ENCODE data around the gene HPSE2. TPM values are rescaled to one million over a fixed set of nuclear protein-coding genes. Genes with fewer than 3 reads are reported as not detected.
"Not testable (repeated sequence)": the region's sequence is repeated elsewhere in the genome, so short reads cannot be mapped to it uniquely, and the experiment has no call there.

HPSE2 gene
- total RNA-seq, 1 donor from 2014 or later = 0.16 TPM

GRCh38 chr10:98538472-98538871 lies 697.2 kb downstream of the HPSE2 start:
- no peak for DNase-seq (ENCODE audit: low spot score)
- intact Hi-C loops (cut with DNase I) = no loop called here

DNA sequence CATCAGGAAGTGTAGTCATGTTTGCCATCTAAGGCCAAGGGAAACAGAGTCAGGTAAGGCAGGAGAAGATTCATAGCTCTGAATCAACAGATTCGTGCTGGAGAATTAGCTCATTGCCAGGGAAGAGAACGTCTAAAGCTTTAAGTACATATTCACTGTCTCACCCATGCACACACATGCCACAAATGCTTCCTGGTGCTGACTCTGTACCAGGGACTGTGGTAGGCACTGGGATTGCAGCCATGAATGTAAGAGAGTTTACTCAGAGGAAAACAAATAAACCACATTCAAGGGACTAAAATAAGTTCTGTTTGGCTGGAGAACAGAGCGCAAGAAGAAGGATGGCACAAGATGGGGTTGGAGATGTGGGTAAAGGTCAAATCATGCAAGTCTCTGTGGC lies 699.1 kb downstream of the HPSE2 start:
- no peak for DNase-seq (ENCODE audit: low spot score)
- intact Hi-C loops (cut with DNase I) = no loop called here

DNA sequence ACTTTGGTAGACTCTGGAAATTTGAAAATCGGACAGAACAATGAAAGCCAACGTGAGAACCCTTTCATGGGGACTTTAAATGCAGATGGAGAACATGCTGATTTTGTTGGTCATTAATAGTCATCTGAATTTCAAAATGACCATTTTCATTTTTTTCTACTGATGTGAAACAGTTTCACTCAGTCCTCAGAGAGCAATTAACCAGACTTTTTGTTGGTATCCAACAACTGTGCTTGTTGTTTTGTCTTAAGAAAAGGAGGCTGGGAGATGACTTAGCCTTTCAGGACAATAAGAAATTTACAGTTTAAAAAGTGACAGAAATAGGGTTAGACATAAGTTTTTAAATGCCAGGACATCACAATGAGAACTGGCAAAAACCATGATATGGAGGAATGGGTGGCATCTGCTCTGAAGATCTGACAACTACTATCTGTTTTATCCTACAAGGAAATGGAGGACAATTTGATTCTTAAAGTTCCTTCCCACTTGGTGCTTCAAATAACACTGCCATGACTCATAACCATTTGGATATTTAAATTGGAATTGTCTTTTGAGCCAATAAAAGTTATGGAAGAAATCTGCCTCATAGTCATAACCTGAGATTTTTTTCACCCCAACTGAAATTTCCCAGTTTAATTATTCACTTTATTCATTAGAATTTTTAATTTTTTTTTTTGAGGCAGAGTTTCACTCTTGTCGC lies 701.8 kb downstream of the HPSE2 start:
- intact Hi-C loops (cut with DNase I) = no loop called here
- no peak for DNase-seq (ENCODE audit: low spot score)

DNA sequence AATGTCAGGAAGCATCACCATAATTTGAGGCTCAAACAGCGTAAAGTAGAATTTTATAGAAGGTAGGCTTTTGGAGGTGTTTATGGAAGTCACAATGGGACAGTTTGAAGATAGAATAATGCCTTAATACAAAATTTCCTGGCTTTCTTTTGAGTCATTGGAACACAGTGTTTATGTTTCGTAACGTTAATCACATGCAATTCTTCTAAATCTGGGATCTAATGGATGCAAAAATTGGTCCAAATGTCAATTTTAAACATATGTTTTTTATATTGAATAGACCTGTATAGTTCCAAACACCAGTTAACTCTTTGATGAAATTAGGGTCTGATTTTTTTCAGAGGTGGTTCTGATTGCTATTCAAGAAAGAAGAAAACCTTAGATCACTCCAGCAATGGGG lies 702.4 kb downstream of the HPSE2 start:
- DNase-seq (ENCODE audit: low spot score) = no peak
- intact Hi-C loops (cut with DNase I) = no loop called here

DNA sequence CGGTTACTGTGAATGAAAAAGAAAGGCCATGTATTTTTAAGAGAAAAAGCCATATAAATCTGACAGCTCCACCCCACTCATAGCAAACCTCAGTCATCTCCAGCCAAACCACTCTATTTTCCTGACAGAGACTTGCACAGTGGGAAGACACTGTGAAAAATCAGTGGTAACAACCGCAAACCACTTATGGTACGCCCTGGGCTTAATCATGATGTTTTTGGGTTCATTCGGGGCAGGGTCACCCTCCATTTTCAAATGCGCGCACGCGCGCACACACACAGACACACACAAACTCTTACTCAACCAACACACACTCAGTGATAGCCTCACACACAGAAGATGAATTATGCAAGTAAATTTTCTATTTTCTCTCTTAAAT lies 706.9 kb downstream of the HPSE2 start:
- DNase-seq (ENCODE audit: low spot score) = no peak
- intact Hi-C loops (cut with DNase I) = no loop called here

DNA sequence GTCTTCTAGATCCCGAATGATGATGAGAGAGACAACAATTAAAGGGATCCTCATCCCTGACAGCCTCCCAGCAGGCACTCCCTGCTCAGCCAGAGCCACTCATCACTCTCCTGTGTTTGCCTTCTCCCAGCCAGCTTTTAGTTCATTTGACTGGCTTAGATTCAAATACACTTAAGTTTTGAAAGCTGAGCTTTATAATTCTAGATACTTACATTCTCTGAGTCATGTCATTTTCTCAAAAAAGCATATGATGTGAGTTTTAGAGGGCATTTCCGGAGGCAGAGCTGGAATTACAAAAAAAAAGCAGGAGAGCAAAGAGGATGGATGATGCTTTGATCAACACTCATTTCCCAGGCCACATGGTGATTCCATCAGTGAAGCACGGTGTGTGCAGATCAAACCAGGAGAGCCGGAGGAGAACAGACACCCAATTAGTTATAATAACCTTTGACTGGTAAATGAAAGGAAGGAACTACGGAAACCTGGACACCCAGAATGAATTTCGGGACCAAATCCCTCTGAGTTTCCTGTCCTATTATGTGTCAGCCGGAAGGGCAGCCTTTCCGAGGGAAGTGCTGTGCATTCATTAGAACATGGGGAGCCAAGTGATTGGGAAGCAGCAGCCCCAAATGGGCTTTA lies 707.4 kb downstream of the HPSE2 start:
- intact Hi-C loops (cut with DNase I) = no loop called here

DNA sequence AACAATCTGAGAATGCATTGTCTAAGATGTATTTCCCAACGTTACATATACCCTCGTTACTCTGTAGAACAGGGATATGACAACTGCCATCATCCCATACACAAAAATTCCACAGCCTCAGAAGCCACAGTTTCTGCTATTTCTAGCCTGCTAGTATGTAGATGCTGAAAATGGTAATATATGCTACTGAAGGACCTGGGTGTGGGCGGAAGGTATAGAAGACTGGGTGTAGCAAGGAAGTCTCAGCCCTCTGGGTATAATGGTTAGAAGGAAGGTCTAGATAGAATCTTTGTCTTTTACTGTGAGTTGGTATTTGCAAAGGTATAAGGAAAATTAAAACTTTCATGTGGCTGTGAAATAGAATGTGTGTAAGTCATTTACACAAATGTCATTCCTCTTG lies 709.7 kb downstream of the HPSE2 start:
- no peak for DNase-seq (ENCODE audit: low spot score)
- intact Hi-C loops (cut with DNase I) = no loop called here

More for the DNA sequence above, 707.4 kb downstream of the HPSE2 start:
- no peak for DNase-seq (ENCODE audit: low spot score)

GRCh38 chr10:98524124-98524523 lies 711.5 kb downstream of the HPSE2 start:
- no peak for DNase-seq (ENCODE audit: low spot score)
- intact Hi-C loops (cut with DNase I) = no loop called here

DNA sequence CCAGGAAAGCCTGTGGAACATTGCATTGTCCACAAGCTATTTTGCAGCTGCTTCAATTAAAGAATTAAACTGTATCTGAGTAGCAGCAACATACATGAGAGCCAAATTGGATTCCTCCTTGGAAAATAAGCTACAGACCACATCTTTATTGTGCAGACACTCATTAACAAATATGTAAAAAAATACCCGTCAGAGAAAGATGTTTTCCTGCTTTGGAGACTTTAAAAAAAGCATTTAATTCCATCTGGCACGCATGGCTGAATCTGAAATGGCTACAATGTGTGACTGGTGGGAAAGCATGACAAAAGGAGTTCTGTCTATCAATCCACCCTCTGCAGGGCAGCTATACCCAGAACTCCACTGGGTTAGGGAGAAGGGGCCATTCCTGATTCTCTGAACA lies 715.8 kb downstream of the HPSE2 start:
- no peak for DNase-seq (ENCODE audit: low spot score)
- intact Hi-C loops (cut with DNase I) = no loop called here

- DNase-seq (ENCODE audit: low spot score) = no peak
- intact Hi-C loops (cut with DNase I) = no loop called here
These were observed 718.0 kb downstream of the HPSE2 start for GRCh38 chr10:98517672-98518071.

DNA sequence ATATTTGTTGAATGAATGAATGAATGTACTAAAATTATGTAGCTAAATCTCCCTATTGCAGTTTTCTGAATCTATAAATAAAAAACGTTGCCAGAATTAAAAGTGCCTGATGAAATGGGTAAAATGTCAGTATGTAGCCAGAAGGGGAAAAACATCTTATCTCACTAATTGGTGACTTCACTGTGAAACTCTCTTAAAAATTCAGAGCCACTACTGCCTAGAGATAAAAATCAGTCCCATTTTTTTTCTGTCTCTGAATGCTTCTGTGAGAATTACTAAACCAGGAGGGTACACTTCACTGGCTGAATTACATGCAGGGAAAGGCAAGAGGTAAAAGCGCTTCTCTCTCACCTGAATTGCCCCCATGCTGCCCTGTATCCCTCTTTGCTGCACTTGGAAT lies 719.3 kb downstream of the HPSE2 start:
- no peak for DNase-seq (ENCODE audit: low spot score)
- intact Hi-C loops (cut with DNase I) = no loop called here

GRCh38 chr10:98513704-98514103 lies 721.9 kb downstream of the HPSE2 start:
- intact Hi-C loops (cut with DNase I) = no loop called here

DNA sequence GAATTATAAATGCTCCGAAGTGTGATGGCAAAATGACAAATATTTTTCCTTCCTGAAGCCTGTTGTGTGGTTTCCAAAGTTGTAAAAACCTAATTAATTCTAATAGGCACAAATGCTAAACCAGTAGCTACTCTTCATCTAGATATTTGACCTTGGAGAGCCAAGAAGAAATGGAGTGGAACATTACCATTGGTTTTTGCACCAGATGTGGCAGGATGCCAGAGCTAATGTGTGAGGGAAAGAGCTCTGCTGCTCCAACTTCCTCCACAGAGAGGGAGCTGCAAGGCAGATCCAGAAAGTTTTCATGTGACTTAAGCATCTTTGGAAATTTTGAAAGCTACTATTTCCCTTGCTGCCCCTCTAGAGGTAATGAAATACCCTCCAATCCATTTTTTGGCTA lies 723.8 kb downstream of the HPSE2 start:
- intact Hi-C loops (cut with DNase I) = no loop called here
- DNase-seq (ENCODE audit: low spot score) = no peak

More at GRCh38 chr10:98513704-98514103, 721.9 kb downstream of the HPSE2 start:
- DNase-seq (ENCODE audit: low spot score) = no peak

GRCh38 chr10:98510412-98510995 lies 725.1 kb downstream of the HPSE2 start:
- intact Hi-C loops (cut with DNase I) = no loop called here
- no peak for DNase-seq (ENCODE audit: low spot score)

DNA sequence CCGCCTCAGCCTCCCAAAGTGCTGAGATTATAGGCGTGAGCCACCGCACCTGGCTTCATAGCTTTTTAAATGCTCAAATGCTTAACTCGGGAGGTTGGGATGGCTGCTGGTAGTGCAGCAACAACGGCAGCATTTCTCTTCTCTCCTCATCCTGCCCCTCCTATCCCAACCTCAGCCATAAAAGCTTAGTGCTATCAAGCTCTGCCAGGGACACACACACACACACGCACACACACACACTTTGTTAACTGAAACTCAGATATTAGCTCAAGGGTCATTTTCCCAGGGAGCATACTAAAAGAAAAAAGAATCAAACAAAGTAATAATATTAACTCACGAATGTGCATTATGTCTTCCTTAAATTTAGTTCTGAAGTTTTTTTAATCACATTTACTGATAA lies 725.9 kb downstream of the HPSE2 start:
- intact Hi-C loops (cut with DNase I) = no loop called here
- DNase-seq (ENCODE audit: low spot score) = no peak

- intact Hi-C loops (cut with DNase I); DNase-seq (ENCODE audit: low spot score): not testable (repeated sequence)
These were observed 733.1 kb downstream of the HPSE2 start for GRCh38 chr10:98502535-98502934.

- no peak for DNase-seq (ENCODE audit: low spot score)
- intact Hi-C loops (cut with DNase I) = no loop called here
These were observed 742.9 kb downstream of the HPSE2 start for GRCh38 chr10:98492763-98493162.

DNA sequence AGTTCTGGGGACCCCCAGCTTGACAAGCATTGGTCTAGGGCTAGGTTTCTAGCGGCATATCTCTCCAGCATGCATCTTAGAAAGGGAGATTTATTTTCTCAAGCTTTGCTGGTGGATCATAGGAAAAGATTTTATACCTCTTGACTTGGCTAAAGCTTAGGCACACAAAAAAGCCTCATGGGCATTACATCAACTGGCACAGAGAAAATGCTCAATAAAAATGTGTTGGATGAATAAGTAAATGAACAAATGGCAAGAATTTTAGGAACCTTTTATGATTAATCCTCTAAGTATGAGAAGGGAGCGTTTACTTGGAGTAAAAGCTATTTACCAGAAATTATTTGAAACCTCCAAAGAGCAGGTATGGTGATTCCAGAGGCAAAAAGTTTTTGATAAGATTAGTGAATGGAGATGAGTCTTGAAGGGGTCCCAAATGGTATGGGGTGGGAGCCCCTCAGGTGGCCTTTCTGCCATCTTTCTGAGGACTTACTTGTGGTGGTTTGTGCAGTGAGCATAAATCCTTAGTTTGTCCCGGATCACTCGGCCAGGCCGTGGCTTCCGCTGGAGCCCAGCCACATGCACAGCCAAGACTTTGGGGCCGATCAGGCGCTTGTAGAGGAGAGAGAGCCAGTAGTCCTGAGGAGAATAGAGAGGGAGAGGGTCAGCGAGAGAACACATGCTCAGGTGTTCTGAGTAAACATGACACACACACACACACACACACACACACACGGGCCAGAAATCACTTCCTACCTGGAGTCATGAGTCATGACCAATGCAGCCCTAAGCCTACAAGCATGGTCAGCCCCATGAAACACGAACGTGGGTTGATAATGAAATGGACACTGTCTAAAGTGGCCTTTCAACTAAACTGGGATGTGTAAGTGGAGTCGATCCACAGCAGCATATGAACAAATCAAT lies 745.8 kb downstream of the HPSE2 start:
- intact Hi-C loops (cut with DNase I) = no loop called here
- DNase-seq (ENCODE audit: low spot score) = no peak

- intact Hi-C loops (cut with DNase I) = no loop called here
- no peak for DNase-seq (ENCODE audit: low spot score)
These were observed 746.8 kb downstream of the HPSE2 start for GRCh38 chr10:98488669-98489430.
